Stimulated activated CD4-positive, alpha-beta T cell treated with anti-CD3 and anti-CD28 coated beads, Interleukin-4, amount 100 ng/mL, for 1 hour (primary cell): Measurements from ENCODE around the gene EMILIN1.
A peak's percentile ranks its signal among the peaks of the same experiment; 100 is the strongest.
"Not testable (repeated sequence)": the region's sequence is repeated elsewhere in the genome, so short reads cannot be mapped to it uniquely, and the experiment has no call there.

Source experiments
- DNase-seq: peaks from one replicate; pipeline ENCODE4 v3.0.0-alpha.2; 2020

Gene EMILIN1

DNA sequence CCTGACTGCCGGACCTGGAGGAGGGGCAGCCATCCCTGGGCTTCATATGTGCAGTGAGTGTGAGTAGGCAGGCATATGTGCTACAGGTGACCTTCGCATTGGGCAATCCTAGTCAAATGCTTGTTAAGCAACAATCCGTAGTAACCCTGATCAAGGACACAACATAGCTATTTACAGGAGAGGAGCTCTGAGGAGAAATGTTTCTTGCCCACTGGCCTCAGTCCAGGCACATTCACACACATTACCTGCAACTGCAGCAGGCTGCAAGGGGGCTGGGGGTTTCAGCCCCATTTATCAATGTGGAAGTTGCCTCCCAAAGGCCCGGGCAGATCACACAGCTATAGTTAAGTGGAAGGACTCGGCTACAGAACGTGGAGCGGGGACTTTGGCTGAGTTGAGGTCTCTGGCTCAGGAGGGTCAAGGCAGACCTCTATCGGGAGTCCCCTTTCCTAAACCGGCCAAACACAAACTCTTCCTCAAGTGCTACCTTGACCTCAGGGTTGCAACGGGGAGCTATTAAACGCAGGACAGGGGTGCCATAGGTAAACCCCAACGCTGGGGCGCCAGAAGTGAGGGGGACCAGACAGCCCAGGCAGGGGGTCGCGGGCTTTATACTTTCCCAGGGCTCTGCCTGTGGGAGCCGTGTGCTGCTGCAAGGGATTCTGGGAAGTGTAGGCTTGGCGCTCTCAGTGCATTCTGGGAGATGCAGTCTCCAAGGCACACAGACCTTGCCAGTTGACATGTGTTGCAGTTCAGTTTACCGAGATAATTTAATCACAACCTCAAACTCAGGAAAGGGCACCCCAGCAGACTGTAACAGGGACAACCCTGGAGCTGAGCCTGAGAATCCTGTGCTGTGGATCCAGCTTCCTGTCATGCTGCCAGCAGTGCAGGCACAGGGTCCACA lies 17.6 kb downstream of the EMILIN1 start:
- DNase-seq = peak; percentile 34

DNA sequence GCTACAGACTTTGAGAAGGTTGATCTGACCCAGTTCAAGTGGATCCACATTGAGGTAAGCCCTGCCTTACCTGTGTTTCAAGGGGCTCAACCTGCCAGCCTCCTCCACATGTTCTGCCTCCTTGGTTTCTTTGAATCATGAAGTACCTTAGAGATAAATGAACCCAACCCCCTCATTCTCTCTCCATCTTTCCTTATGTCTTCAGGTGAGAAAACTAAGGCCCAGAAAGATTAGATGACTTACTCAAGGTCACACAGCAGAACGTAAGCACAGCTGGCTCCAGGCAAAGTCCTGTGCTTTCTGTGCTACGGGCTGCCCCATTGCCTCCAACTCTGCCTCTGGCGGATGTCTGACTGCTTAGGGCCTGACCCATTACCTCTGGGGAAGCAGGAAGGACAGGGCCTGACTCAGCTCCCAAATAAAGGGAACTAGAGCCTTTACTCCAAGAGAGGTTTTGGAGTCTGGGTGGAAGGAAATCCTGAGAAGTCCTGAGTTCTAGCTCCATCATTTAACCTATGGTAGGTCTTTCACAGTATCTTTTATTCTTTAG lies 18.4 kb downstream of the EMILIN1 start:
- DNase-seq = no peak

DNA sequence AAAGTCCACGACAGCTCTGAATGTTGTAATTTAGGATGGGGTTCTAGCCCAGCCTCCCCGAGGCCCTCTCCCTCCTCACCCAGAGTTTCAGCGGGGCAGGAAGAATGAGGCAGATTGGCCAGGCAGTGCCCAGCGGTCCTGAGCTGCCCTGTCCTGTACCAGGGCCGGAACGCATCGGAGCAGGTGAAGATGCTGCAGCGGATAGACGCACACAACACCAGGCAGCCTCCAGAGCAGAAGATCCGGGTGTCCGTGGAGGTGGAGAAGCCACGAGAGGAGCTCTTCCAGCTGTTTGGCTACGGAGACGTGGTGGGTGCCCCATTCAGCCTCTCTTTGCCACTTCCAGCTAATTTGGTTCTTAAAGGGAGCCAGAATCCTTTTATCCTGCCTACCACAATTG lies 18.9 kb downstream of the EMILIN1 start:
- no peak for DNase-seq

GRCh38 chr2:27099334-27099955 lies 21.0 kb downstream of the EMILIN1 start:
- DNase-seq = no peak

- DNase-seq = no peak
Observed at GRCh38 chr2:27100036-27100435, 21.6 kb downstream of the EMILIN1 start.

DNA sequence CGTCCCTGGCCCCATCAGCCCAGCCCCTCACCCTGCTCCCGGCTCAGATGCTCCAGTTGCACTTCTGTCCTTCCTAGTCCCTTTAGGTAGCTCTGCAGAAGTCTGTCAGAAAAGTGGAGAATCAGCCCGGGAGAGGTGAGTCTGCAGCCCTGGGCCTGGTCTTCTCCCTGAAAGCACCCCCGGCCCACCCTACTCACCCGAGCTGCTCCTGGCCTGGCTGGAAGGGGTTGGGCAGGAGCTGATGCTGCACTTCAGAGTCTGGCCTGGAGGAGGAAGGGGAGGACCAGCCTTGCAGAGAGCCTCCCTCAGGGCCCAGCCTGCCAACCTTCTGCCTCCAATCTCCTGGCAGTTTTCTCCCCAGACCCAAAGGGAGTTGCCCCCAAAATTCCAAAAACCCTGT lies 23.9 kb downstream of the EMILIN1 start:
- no peak for DNase-seq

- no peak for DNase-seq
Observed at GRCh38 chr2:27105981-27106380, 27.6 kb downstream of the EMILIN1 start.

GRCh38 chr2:27108221-27108620 lies 29.8 kb downstream of the EMILIN1 start:
- no peak for DNase-seq

GRCh38 chr2:27109083-27109482 lies 30.7 kb downstream of the EMILIN1 start:
- DNase-seq = no peak

GRCh38 chr2:27110603-27111352 lies 32.4 kb downstream of the EMILIN1 start:
- not testable (repeated sequence) for DNase-seq

GRCh38 chr2:27111392-27112078 lies 33.1 kb downstream of the EMILIN1 start:
- DNase-seq = not testable (repeated sequence)

DNA sequence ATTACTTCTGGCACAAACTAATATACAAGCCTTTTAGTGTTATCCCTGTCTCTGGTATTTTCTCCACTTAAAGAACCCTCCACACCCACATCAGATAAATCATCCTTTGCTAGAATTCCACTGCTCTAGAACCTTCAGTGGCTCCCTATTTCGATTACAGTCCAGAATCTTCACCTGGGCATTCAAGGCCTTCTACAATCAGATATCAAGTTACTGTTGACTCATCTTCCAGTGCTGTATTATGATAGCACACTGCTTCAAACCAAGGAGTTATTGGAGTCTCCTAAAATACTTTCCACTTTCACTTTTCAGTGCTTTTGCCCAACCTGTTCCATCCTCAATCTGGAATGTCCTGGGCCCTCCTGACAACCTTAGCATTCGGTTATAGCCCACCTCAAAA lies 37.1 kb downstream of the EMILIN1 start:
- no peak for DNase-seq

- no peak for DNase-seq
Observed at GRCh38 chr2:27117995-27118524, 39.6 kb downstream of the EMILIN1 start.

GRCh38 chr2:27118525-27119329 lies 40.3 kb downstream of the EMILIN1 start, which contains the start of gene CGREF1:
TSS of gene CGREF1 (minus strand) at chr2:27119128. CDS start at chr2:27104366, 14,762 bp downstream.
- peak; percentile 36 for DNase-seq

DNA sequence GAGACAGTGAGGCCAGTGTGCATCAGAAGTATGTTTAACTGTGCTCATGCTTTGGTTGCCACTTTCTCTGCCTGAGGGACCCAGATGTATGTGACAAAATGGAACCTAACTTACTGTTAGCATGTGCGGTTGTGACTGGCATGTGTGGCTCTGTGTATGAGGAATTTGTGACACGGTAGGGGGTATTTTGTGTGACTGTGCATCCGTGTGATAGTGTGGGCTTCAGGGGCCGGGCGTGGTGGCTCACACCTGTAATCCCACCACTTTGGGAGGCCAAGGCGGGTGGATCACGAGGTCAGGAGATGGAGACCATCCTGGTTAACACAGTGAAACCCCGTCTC lies 40.9 kb downstream of the EMILIN1 start:
- not testable (repeated sequence) for DNase-seq

GRCh38 chr2:27121906-27122305 lies 43.5 kb downstream of the EMILIN1 start:
- no peak for DNase-seq

DNA sequence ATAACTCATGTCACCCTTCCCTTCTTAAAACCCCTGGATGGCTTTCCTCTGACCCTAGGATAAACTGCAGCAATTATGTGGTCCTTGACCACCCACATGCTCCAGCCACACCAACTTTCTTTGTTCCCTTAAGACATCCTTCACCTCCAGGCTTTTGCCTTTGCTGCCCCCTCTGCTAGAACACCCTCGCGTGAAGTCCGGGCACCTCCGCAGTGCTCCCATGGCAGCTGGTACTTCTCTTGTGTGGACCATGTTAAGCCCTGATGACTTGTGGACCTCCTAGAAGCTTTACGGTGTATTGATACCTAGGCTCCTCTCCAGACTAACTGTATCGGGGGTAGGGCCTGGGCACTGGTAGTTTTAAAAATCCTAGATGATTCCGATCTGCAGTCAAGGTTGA lies 44.4 kb downstream of the EMILIN1 start:
- DNase-seq = no peak

DNA sequence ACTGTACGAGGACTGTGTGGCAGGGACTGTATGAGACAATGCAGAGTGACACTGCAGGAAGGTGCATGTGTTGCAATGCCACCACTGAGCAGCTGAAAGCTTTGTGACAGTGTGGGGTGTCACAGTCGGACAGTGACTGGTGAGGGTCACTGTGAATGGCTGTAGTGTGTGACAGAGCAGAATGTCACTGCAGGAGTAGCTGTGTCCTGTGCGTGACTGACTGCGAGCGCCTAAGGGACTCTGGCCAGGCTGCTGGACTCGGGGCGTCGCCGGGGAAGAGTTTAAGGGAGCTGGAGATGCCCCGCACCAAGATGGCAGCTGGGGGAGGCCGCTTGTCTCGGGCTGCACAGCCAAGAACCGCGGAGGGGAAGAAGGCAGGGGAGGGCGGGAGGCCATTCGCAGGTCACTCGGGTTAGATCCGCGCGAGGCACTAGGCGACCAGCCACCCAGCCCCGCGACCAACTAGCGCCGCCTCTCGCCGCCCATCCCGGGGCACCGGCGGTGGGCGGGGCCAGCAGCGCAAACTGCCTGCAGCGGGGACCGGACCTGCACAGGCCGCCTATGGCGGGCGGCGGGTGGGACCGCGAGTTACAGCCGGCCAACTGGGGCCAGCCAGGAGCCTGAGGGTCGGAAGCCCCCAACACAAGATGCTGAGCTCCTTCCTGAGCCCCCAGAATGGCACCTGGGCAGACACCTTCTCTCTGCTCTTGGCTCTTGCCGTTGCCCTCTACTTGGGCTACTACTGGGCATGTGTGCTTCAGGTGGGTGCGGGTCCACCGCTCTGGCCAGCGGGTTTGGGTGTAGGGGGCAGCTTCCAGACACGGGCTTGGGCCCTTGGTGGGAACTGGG lies 45.1 kb downstream of the EMILIN1 start, which contains the start of gene ABHD1:
Gene ABHD1, plus strand, starts transcription at position 514 of the 849 bp plus-strand sequence. Its CDS starts 134 bp downstream, at position 648.
- DNase-seq = peak; percentile 65

DNA sequence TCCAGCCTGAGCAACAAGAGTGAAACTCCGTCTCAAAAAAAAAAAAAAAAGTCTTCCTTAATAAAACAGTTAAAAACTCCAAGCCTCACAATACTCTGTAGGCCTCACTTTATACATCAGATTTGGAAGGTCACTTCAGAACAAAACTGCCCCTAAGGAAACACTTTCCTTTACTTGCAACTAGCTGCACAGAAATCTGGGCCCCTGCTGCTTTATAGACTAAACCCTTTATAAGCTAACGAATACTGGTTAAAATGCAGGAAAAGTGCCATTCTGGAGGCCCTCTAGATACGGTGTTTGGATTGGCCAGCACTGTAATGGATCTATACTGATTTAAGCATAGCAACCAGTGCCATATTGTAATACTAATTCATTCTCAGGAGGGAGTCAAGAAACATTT lies 46.7 kb downstream of the EMILIN1 start:
- no peak for DNase-seq

DNA sequence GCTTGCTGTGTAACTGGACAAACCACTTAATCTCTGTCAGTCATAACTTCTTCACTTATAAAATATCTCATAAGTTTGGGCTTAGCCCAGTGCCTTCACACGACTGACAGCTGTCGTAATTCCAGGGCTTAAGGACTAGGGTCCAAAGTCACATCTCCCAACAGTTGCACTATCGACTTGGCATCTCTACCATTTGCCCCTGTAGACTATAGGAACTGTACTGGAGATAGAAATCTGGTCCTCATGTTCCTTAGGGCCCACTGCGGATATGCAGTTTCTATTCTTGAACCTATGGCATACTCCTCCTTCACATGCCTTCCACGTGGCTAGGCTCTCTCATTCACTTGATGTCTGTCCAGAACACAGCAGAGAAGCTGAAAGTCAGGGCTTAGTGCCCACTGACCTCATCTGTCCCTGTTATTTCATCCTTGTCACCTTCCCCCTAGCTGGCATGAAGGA lies 47.9 kb downstream of the EMILIN1 start:
- DNase-seq = no peak
